ENCODE results near the gene EFCAB6.

Gene EFCAB6

DNA sequence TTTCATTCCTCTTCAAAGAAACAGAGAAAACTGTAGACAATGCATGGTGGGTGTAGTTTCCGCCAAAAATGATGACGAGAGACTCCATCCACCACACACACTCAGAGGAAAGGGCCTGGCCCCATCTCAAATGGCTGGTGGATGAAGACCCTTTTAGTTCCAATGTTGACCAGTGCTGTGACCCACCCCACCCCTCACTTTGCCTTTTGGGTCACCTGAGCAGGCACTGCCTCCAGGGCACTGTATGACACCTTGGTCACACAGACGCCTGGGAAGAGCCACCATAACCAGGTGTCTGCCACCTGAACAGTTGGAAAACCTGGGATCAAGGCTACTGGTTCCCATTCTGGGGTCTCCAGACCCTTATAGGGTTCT is 279.0 kb downstream of the EFCAB6 start:
- no peak for TF ChIP-seq CTCF (conservative IDR thresholded peaks at IDR 0.05; ENCODE audit: low read depth, low read length)
- no peak for DNase-seq (ENCODE audit: low read depth)
- no peak overlapping the region for H3K4me3 ChIP-seq (ENCODE audit: low read length)

GRCh38 chr22:43532301-43533155 is 279.6 kb downstream of the EFCAB6 start:
- no peak for DNase-seq (ENCODE audit: low read depth)
- no peak for TF ChIP-seq CTCF (conservative IDR thresholded peaks at IDR 0.05; ENCODE audit: low read depth, low read length)
- H3K4me3 ChIP-seq (ENCODE audit: low read length) = no peak overlapping the region

- no peak for DNase-seq (ENCODE audit: low read depth)
- no peak overlapping the region for H3K4me3 ChIP-seq (ENCODE audit: low read length)
- no peak for TF ChIP-seq CTCF (conservative IDR thresholded peaks at IDR 0.05; ENCODE audit: low read depth, low read length)
Measured at GRCh38 chr22:43531651-43532050, 280.5 kb downstream of the EFCAB6 start.

- H3K4me3 ChIP-seq (ENCODE audit: low read length) = no peak overlapping the region
- no peak for TF ChIP-seq CTCF (conservative IDR thresholded peaks at IDR 0.05; ENCODE audit: low read depth, low read length)
- no peak for DNase-seq (ENCODE audit: low read depth)
Measured at GRCh38 chr22:43530349-43531201, 281.5 kb downstream of the EFCAB6 start.

DNA sequence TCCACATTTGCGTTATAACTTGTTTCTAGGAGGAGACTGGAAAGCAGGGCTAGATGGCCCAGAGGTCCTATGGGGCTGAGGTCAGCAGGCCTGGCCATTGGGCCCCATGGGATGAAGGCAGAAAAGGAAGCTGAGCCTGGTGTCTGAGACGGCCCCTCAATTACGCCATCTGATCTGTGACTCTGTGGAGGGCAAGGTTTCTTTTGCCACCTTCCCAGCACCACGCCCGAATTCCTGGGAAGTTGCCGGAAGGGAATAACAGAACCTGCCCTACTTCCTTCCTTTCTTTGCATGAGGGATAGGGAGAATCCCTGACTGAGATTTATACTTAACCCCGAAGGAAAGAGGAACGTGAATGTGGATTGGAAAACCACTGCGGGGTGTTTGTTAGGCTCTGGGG is 282.2 kb downstream of the EFCAB6 start:
- no peak overlapping the region for H3K4me3 ChIP-seq (ENCODE audit: low read length)
- no peak for DNase-seq (ENCODE audit: low read depth)
- no peak for TF ChIP-seq CTCF (conservative IDR thresholded peaks at IDR 0.05; ENCODE audit: low read depth, low read length)

GRCh38 chr22:43529461-43529860 is 282.6 kb downstream of the EFCAB6 start:
- DNase-seq (ENCODE audit: low read depth) = no peak
- H3K4me3 ChIP-seq (ENCODE audit: low read length) = no peak overlapping the region
- TF ChIP-seq CTCF (conservative IDR thresholded peaks at IDR 0.05; ENCODE audit: low read depth, low read length) = no peak

All from retinal pigment epithelial cell (primary cell).